Loucy (cell line): ENCODE data around the gene SLC26A11.

Source experiments
- H2AFZ ChIP-seq: fragments of 200-600 bp; sonication (generic); 2 replicates; pipeline ENCODE4 v1.6.0; 2016; ENCODE audit warnings: antibody characterized with exemption, mild to moderate bottlenecking, low read length, moderate library complexity
- H3F3A ChIP-seq: fragments of 200-600 bp; 2 replicates; pipeline ENCODE4 v1.6.0; 2016; ENCODE audit warnings: antibody characterized with exemption, low read depth, mild to moderate bottlenecking
- H3K27me3 ChIP-seq: fragments of 200-600 bp; sonication (generic); 2 replicates; pipeline ENCODE4 v1.6.1; 2014; ENCODE audit warnings: low read length, mild to moderate bottlenecking; ENCODE audit not compliant: insufficient read depth, poor library complexity, severe bottlenecking
- H3K36me3 ChIP-seq: fragments of 200-600 bp; sonication (generic); 2 replicates; pipeline ENCODE4 v1.6.1; 2016; ENCODE audit warnings: low read length; ENCODE audit not compliant: insufficient read depth
- H3K4me1 ChIP-seq: fragments of 200-600 bp; sonication (generic); 2 replicates; pipeline ENCODE4 v1.5.1; 2014; ENCODE audit warnings: low read length, mild to moderate bottlenecking; ENCODE audit not compliant: insufficient read depth, poor library complexity, severe bottlenecking
- H3K4me2 ChIP-seq: fragments of 200-600 bp; sonication (generic); 2 replicates; pipeline ENCODE4 v1.6.0; 2014; ENCODE audit warnings: antibody characterized with exemption, low read length, low read depth, mild to moderate bottlenecking; ENCODE audit not compliant: poor library complexity, severe bottlenecking
- H3K4me3 ChIP-seq: fragments of 200-600 bp; sonication (generic); 2 replicates; pipeline ENCODE4 v1.5.1; 2014; ENCODE audit warnings: low read length, mild to moderate bottlenecking, mixed read lengths; ENCODE audit not compliant: poor library complexity, severe bottlenecking
- H3K79me2 ChIP-seq: fragments of 200-600 bp; sonication (generic); 2 replicates; pipeline ENCODE4 v1.6.1; 2014; ENCODE audit warnings: low read length; ENCODE audit not compliant: insufficient read depth
- H3K9ac ChIP-seq: fragments of 200-600 bp; sonication (generic); 2 replicates; pipeline ENCODE4 v1.6.0; 2014; ENCODE audit warnings: mild to moderate bottlenecking, low read depth, low read length, moderate library complexity; ENCODE audit not compliant: poor library complexity, severe bottlenecking
- H3K9me2 ChIP-seq: fragments of 200-600 bp; sonication (generic); replicated peaks from 2 replicates; pipeline ENCODE4 v1.6.1; 2016; ENCODE audit warnings: low read depth, low read length, mixed read lengths
- H3K9me3 ChIP-seq: fragments of 200-600 bp; sonication (generic); 2 replicates; pipeline ENCODE4 v1.6.1; 2014; ENCODE audit warnings: mild to moderate bottlenecking, antibody characterized with exemption, low read length, low read depth; ENCODE audit not compliant: insufficient read depth
- H4K20me1 ChIP-seq: fragments of 200-600 bp; sonication (generic); 2 replicates; pipeline ENCODE4 v1.6.0; 2014; ENCODE audit warnings: antibody characterized with exemption, low read length, mild to moderate bottlenecking; ENCODE audit not compliant: insufficient read depth, poor library complexity, severe bottlenecking
- CTCF ChIP-seq: fragments of 200-600 bp; sonication (generic); conservative IDR thresholded peaks from 2 replicates; pipeline ENCODE4 v1.5.1; 2014; ENCODE audit warnings: mild to moderate bottlenecking, antibody characterized with exemption, low read length
- EZH2phosphoT487 ChIP-seq: fragments of 200-600 bp; IDR thresholded peaks from 2 replicates; pipeline ENCODE4 v1.6.1; 2018; ENCODE audit warnings: antibody characterized with exemption, mild to moderate bottlenecking, moderate library complexity, borderline replicate concordance

The SLC26A11 gene

GRCh38 chr17:80289616-80290015 is 69.4 kb downstream of the SLC26A11 start:
- H2AFZ ChIP-seq: no peak overlapping the region
- H3K4me3 ChIP-seq: no peak overlapping the region
- H3K9ac ChIP-seq: no peak overlapping the region
- no peaks in the 10 kb centered on the region for H3K79me2 ChIP-seq
- H3K9me3 ChIP-seq: no peaks in the 10 kb centered on the region
- no peaks in the 10 kb centered on the region for H3K27me3 ChIP-seq
- TF ChIP-seq CTCF: no peak
- TF ChIP-seq EZH2phosphoT487: no peak
- no peak overlapping the region for H3K4me2 ChIP-seq
- H3K4me1 ChIP-seq: no peaks in the 10 kb centered on the region
- no peaks in the 10 kb centered on the region for H3K9me2 ChIP-seq
- peaks cover 44% of the 10 kb centered on the region; the same call in 1 of the 2 replicates for H3K36me3 ChIP-seq
- H4K20me1 ChIP-seq: no peaks in the 10 kb centered on the region
- H3F3A ChIP-seq: no peaks in the 10 kb centered on the region

DNA sequence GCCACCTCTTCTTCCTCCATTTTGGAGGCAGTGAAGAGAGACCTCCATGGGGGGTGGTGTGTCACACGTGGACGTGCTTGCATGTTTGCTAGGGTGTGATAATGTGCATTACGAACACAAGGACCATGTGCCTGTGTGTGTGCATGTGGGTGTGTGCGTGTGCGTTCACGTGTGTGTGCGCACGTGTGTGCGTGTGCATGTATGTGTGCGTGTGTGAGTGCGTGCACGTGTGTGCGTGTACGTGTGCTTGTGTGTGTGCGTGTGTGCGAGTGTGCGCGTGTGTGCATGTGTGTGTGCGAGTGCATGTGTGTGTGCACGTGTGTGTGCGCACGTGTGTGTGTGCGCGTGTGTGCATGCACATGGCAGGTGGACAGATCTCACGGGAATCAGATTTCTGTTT is 69.9 kb downstream of the SLC26A11 start:
- no peaks in the 10 kb centered on the region for H3K27me3 ChIP-seq
- no peaks in the 10 kb centered on the region for H3K4me1 ChIP-seq
- TF ChIP-seq EZH2phosphoT487 (no peak), CTCF (no peak)
- no peaks in the 10 kb centered on the region for H3K9me3 ChIP-seq
- no peak overlapping the region for H3K4me3 ChIP-seq
- no peaks in the 10 kb centered on the region for H3K9me2 ChIP-seq
- H3K4me2 ChIP-seq: no peak overlapping the region
- no peaks in the 10 kb centered on the region for H4K20me1 ChIP-seq
- H3K79me2 ChIP-seq: no peaks in the 10 kb centered on the region
- H3F3A ChIP-seq: no peaks in the 10 kb centered on the region
- H3K36me3 ChIP-seq: peaks cover 49% of the 10 kb centered on the region; the same call in 1 of the 2 replicates
- H3K9ac ChIP-seq: no peak overlapping the region
- H2AFZ ChIP-seq: no peak overlapping the region

DNA sequence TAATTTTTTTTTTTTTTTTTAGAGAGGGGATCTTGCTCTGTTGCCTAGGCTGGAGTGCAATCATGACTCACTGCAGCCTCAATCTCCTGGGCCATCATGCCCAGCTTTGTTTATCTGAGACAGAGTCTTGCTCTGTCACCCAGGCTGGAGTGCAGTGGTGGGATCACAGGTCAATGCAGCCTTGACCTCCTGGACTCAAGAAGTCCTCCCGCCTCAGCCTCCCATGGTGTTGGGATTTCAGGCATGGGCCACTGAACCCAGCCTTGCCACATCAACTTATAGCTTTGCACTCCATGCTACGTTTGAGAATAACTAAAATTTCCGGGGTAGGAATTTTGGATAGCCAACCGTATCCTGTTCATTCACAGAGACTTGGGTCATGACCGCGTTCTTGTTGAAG is 71.0 kb downstream of the SLC26A11 start:
- no peak overlapping the region for H3K4me2 ChIP-seq
- H2AFZ ChIP-seq: no peak overlapping the region
- TF ChIP-seq EZH2phosphoT487: no peak
- peaks cover 60% of the 10 kb centered on the region; the same call in 1 of the 2 replicates for H3K36me3 ChIP-seq
- H3K9ac ChIP-seq: no peak overlapping the region
- no peaks in the 10 kb centered on the region for H3K4me1 ChIP-seq
- no peak overlapping the region for H3K4me3 ChIP-seq
- H3K9me3 ChIP-seq: no peaks in the 10 kb centered on the region
- no peaks in the 10 kb centered on the region for H3K9me2 ChIP-seq
- H3K27me3 ChIP-seq: no peaks in the 10 kb centered on the region
- no peaks in the 10 kb centered on the region for H4K20me1 ChIP-seq
- no peaks in the 10 kb centered on the region for H3F3A ChIP-seq
- H3K79me2 ChIP-seq: no peaks in the 10 kb centered on the region
